ENCODE measurements around the gene PCP2.

PCP2 gene

GRCh38 chr19:7611541-7612279, 21.8 kb downstream of the PCP2 start:
- ChIA-PET POLR2A (no interaction called here), CTCF (no interaction called here)
- no peak for DNase-seq (ENCODE audit: extremely low spot score)
- TF ChIP-seq HDGF (IDR thresholded peaks at IDR 0.05; ENCODE audit: borderline replicate concordance) (no peak), CTBP1 (IDR thresholded peaks at IDR 0.05; ENCODE audit: borderline replicate concordance) (no peak), FOXK2 (IDR thresholded peaks at IDR 0.05) (no peak), ELF4 (IDR thresholded peaks at IDR 0.05) (no peak), LEF1 (IDR thresholded peaks at IDR 0.05; ENCODE audit: borderline replicate concordance) (no peak), TARDBP (IDR thresholded peaks at IDR 0.05) (no peak), NFRKB (IDR thresholded peaks at IDR 0.05) (no peak), BHLHE40 (IDR thresholded peaks at IDR 0.05; ENCODE audit: borderline replicate concordance) (no peak), ZNF384 (IDR thresholded peaks at IDR 0.05) (no peak), L3MBTL2 (conservative IDR thresholded peaks at IDR 0.05) (no peak), FOXM1 (IDR thresholded peaks at IDR 0.05; ENCODE audit: borderline replicate concordance) (no peak), FOXA1 (IDR thresholded peaks at IDR 0.05) (no peak), SUZ12 (IDR thresholded peaks at IDR 0.05) (no peak), SP1 (IDR thresholded peaks at IDR 0.05) (no peak), ARNT (IDR thresholded peaks at IDR 0.05) (no peak)
- TF ChIP-seq, protein P1, sequence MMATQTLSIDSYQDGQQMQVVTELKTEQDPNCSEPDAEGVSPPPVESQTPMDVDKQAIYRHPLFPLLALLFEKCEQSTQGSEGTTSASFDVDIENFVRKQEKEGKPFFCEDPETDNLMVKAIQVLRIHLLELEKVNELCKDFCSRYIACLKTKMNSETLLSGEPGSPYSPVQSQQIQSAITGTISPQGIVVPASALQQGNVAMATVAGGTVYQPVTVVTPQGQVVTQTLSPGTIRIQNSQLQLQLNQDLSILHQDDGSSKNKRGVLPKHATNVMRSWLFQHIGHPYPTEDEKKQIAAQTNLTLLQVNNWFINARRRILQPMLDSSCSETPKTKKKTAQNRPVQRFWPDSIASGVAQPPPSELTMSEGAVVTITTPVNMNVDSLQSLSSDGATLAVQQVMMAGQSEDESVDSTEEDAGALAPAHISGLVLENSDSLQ (IDR thresholded peaks at IDR 0.05), result no peak

DNA sequence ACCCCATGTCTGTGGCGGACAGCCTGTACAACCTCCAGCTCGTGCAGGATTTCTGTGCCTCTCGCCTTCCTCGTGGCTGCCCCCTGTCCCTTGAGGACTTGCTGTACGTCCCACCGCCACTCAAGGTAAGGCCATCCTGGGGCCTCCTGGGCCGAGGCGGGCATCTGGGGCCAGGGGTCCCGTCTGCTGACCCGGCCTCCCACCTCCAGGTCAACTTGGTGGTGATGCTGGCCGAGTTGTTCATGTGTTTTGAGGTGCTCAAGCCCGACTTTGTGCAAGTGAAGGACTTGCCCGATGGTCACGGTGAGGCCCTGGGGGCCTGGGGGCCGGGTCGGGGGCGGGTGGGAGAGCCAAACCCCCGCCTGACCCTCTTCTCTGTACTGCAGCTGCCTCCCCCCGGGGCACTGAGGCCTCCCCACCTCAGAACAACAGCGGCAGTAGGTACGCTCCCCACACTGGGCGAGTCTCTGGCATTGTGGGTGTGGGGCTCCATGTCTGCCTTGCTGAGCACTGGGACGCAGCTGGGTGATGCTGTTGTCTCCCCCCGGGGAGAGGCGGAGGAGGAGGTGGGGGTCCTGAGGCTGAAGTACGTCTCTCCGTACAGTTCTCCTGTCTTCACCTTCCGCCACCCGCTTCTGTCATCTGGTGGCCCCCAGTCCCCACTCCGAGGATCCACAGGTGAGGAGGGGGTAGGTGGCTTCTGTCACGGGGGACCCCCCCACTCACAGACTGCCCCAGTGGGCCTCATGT, 22.9 kb downstream of the PCP2 start:
- TF ChIP-seq ARNT (IDR thresholded peaks at IDR 0.05) (no peak), CTBP1 (IDR thresholded peaks at IDR 0.05; ENCODE audit: borderline replicate concordance) (no peak), L3MBTL2 (conservative IDR thresholded peaks at IDR 0.05) (no peak), ELF4 (IDR thresholded peaks at IDR 0.05) (no peak), FOXK2 (IDR thresholded peaks at IDR 0.05) (no peak), SP1 (IDR thresholded peaks at IDR 0.05) (no peak), TARDBP (IDR thresholded peaks at IDR 0.05) (no peak), HDGF (IDR thresholded peaks at IDR 0.05; ENCODE audit: borderline replicate concordance) (no peak), FOXM1 (IDR thresholded peaks at IDR 0.05; ENCODE audit: borderline replicate concordance) (no peak), NFRKB (IDR thresholded peaks at IDR 0.05) (no peak), BHLHE40 (IDR thresholded peaks at IDR 0.05; ENCODE audit: borderline replicate concordance) (no peak), ZNF384 (IDR thresholded peaks at IDR 0.05) (no peak)
- TF ChIP-seq, protein P1 (IDR thresholded peaks at IDR 0.05), result no peak
- CTCF ChIA-PET, result no interaction called here
- POLR2A ChIA-PET, result no interaction called here
- DNase-seq (ENCODE audit: extremely low spot score), result no peak

DNA sequence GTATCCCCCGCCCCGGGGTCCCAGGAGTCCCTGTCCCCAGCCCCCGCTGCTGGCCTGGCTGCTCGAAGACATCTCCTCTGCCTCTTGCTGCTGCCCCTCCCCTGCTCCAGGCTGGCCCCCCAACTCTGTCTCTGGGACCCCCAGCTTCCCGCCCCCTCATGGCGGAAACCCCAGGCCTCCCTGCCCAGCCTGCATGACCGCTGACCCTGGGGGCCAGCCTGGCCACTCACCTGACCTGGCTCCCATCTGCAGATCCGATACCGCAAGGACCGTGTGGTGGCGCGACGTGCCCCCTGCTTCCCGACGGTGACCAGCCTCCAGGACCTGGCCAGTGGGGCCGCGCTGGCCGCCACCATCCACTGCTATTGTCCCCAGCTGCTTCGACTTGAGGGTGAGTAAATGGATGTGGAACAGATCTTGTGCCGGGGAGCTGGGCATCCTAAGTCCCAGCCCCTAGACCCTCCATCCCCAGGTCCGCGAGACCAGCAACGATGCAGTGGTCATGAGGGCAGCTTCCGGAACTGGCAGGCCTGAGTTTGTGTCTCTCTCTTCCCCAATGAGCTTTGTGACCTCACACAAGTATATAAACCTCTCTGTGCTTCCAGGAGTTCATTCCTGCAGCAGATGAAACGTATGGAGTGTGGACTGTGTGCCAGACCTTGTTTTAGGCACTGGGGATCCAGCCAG, 25.5 kb downstream of the PCP2 start:
- TF ChIP-seq ZNF384 (IDR thresholded peaks at IDR 0.05) (no peak), FOXK2 (IDR thresholded peaks at IDR 0.05) (no peak), LEF1 (IDR thresholded peaks at IDR 0.05; ENCODE audit: borderline replicate concordance) (no peak), FOXM1 (IDR thresholded peaks at IDR 0.05; ENCODE audit: borderline replicate concordance) (no peak), SP1 (IDR thresholded peaks at IDR 0.05) (no peak), BHLHE40 (IDR thresholded peaks at IDR 0.05; ENCODE audit: borderline replicate concordance) (no peak), HDGF (IDR thresholded peaks at IDR 0.05; ENCODE audit: borderline replicate concordance) (no peak), ARNT (IDR thresholded peaks at IDR 0.05) (no peak), TARDBP (IDR thresholded peaks at IDR 0.05) (no peak), L3MBTL2 (conservative IDR thresholded peaks at IDR 0.05) (no peak), SUZ12 (IDR thresholded peaks at IDR 0.05) (no peak), FOXA1 (IDR thresholded peaks at IDR 0.05) (no peak), ELF4 (IDR thresholded peaks at IDR 0.05) (no peak), NFRKB (IDR thresholded peaks at IDR 0.05) (no peak)
- TF ChIP-seq, protein P1 (IDR thresholded peaks at IDR 0.05), result no peak
- ChIA-PET POLR2A (interaction anchor here (0.6 to 1.8 kb wide), 4 partner anchors 10 to 89 kb away, joined by 3 to 9 read pairs (median 3); partner anchors contain the start of genes PET100 and XAB2), CTCF (no interaction called here)
- no peak for DNase-seq (ENCODE audit: extremely low spot score)

DNA sequence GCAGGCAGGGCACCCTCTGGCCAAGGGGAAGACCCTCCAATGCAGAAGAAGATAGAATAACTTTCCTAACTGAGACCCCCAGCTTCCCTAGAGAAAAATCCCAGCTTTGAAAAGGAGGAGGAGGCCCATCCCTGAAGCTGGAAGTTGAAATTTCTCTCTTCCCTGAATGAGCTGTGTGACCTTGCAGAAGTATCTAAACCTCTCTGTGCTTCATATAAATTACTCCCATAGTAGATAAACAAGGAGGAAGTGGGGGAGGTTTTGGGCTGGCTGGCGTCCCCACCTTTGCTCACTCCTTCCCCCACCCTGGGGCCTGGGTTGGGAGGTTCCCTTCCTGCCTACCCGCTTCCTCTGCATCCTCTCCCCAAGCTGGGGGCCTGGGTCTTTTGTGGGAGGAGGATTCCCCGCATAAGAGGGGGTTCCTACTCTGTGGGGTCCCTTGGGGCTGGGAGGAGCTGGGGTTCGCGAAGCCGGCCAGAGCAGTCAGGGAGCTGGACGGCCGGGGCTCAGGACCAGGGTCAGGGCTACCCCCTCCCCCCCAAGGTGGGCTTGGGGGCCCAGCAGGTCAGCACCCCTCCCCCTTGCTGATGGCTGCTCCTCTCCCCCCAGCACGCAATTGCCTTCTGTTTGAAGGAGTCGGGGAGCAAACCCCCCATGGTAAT, 26.2 kb downstream of the PCP2 start:
- TF ChIP-seq L3MBTL2 (conservative IDR thresholded peaks at IDR 0.05) (no peak), BHLHE40 (IDR thresholded peaks at IDR 0.05; ENCODE audit: borderline replicate concordance) (no peak), SUZ12 (IDR thresholded peaks at IDR 0.05) (no peak), NFRKB (IDR thresholded peaks at IDR 0.05) (no peak), ELF4 (IDR thresholded peaks at IDR 0.05) (no peak), CTBP1 (IDR thresholded peaks at IDR 0.05; ENCODE audit: borderline replicate concordance) (no peak), TARDBP (IDR thresholded peaks at IDR 0.05) (no peak), FOXM1 (IDR thresholded peaks at IDR 0.05; ENCODE audit: borderline replicate concordance) (no peak), FOXA1 (IDR thresholded peaks at IDR 0.05) (no peak), LEF1 (IDR thresholded peaks at IDR 0.05; ENCODE audit: borderline replicate concordance) (no peak), SP1 (IDR thresholded peaks at IDR 0.05) (no peak)
- TF ChIP-seq, protein P1 (IDR thresholded peaks at IDR 0.05), result no peak
- DNase-seq (ENCODE audit: extremely low spot score), result no peak
- ChIA-PET CTCF (interaction anchor here (0.6 kb wide), 1 partner anchor 35 kb away, joined by 3 read pairs; no protein-coding TSS in a partner anchor), POLR2A (interaction anchor here (0.6 to 1.0 kb wide), 2 partner anchors 22 to 88 kb away, joined by 3 read pairs; partner anchors contain the start of genes PET100 and XAB2)
